BLaER1 (cell line): ENCODE results near the gene OR2L2.
"Not testable (repeated sequence)": the region's sequence is repeated elsewhere in the genome, so short reads cannot be mapped to it uniquely, and the experiment has no call there.

Experiments used
- H3K27ac ChIP-seq: shearing (Covaris generic); formaldehyde crosslinking; 2 replicates; pipeline ENCODE4 v1.8.1; 2022
- H3K27me3 ChIP-seq: shearing (Covaris generic); formaldehyde crosslinking; 2 replicates; pipeline ENCODE4 v1.8.1; 2022
- H3K36me3 ChIP-seq: shearing (Covaris generic); formaldehyde crosslinking; 2 replicates; pipeline ENCODE4 v1.8.1; 2022
- H3K4me1 ChIP-seq: shearing (Covaris generic); formaldehyde crosslinking; 2 replicates; pipeline ENCODE4 v1.8.1; 2022
- H3K4me2 ChIP-seq: shearing (Covaris generic); formaldehyde crosslinking; 2 replicates; pipeline ENCODE4 v1.8.1; 2022
- H3K4me3 ChIP-seq: shearing (Covaris generic); formaldehyde crosslinking; 2 replicates; pipeline ENCODE4 v1.8.1; 2022
- H3K9ac ChIP-seq: shearing (Covaris generic); formaldehyde crosslinking; 2 replicates; pipeline ENCODE4 v1.8.1; 2022
- H3K9me3 ChIP-seq: shearing (Covaris generic); formaldehyde crosslinking; 2 replicates; pipeline ENCODE4 v1.8.1; 2022
- H4K20me1 ChIP-seq: shearing (Covaris generic); formaldehyde crosslinking; 2 replicates; pipeline ENCODE4 v1.8.1; 2022
- Cebpa-rat ChIP-seq: shearing (Covaris generic); IDR thresholded peaks from 2 replicates; pipeline ENCODE4 v1.8.1; 2022

Gene OR2L2

DNA sequence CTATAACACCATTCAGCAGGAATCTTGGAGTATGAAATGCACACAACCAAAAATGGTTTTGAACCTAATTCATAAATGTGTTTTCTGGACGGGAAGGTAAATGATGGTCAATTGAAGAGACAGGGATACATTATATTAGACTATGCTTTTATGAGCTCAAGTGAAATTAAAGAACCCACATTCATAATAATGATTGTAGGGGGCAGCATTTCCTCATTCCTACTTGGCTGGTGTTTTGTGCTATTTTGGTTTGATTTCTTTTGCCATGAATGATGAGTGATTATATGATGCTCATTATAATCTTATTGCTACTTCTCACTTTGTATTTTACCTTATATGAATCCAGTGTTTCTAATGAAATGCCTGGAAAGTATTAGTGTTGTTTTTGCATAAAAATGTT, 17.1 kb downstream of the OR2L2 start:
- Histone ChIP-seq H3K27me3 (no peaks in the 10 kb centered on the region), H3K9me3 (no peaks in the 10 kb centered on the region), H3K4me1 (no peaks in the 10 kb centered on the region), H3K27ac (no peak overlapping the region), H3K36me3 (no peaks in the 10 kb centered on the region), H4K20me1 (no peaks in the 10 kb centered on the region), H3K4me3 (no peak overlapping the region), H3K9ac (no peak overlapping the region), H3K4me2 (no peak overlapping the region)
- no peak for TF ChIP-seq Cebpa-rat

DNA sequence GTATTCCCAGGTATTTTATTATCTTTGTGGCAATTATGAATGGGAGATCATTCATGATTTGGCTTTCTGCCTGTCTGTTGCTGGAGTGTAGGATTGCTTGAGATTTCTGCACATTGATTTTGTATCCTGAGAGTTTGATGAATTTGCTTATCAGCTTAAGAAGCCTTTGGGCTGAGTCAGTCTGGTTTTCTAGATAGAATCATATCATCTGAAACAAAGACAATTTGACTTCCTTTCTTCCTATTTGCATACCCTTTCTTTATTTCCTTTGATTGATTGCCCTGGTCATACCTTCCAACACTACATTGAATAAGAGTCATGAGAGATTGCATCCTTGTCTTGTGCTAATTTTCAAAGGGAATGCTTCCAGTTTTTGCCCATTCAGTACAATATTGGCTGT, 24.8 kb downstream of the OR2L2 start:
- Histone ChIP-seq H3K27ac (no peak overlapping the region), H3K4me2 (no peak overlapping the region), H3K4me1 (no peaks in the 10 kb centered on the region), H3K9ac (no peak overlapping the region), H3K4me3 (no peak overlapping the region), H3K36me3 (no peaks in the 10 kb centered on the region), H3K27me3 (no peaks in the 10 kb centered on the region), H4K20me1 (no peaks in the 10 kb centered on the region), H3K9me3 (no peaks in the 10 kb centered on the region)
- no peak for TF ChIP-seq Cebpa-rat

DNA sequence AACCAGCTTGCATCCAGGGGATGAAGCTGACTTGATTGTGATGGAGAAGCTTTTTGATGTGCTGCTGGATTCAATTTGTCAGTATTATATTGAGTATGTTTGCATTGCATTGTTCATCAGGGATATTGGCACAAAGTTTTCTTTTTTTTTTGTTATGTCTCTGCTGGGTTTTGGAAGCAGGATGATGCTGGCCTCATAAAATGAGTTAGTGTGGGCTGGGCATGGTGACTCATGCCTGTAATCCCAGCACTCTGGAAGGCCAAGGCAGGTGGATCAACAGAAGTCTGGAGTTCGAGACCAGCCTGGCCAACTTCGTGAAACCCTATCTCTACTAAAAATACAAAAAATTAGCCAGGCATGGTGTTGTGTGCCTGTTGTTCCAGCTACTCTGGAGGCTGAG, 25.4 kb downstream of the OR2L2 start:
- H3K36me3 ChIP-seq, result no peaks in the 10 kb centered on the region
- no peaks in the 10 kb centered on the region for H4K20me1 ChIP-seq
- TF ChIP-seq Cebpa-rat, result no peak
- H3K27me3 ChIP-seq, result no peaks in the 10 kb centered on the region
- H3K9ac ChIP-seq, result no peak overlapping the region
- H3K4me2 ChIP-seq, result no peak overlapping the region
- H3K4me3 ChIP-seq, result no peak overlapping the region
- H3K27ac ChIP-seq, result no peak overlapping the region
- no peaks in the 10 kb centered on the region for H3K9me3 ChIP-seq
- no peaks in the 10 kb centered on the region for H3K4me1 ChIP-seq

DNA sequence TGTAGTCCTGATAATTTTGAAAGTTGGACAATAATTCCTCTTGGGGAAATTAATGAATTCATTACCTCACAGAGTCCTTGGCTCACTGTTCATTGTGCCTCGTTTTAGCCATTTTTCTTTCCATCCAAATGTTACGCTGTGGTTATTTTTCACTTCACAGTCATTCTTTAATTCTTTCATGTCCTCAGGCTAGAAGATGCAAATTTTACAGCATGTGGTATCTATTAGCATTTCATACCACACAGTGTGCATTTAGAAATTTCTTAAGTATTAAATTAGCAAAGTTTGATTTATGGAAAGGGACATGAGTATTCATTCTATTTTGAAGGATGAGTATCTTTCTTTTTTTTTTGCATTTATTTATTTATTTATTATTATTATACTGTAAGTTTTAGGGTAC, 35.2 kb downstream of the OR2L2 start:
- H3K4me3 ChIP-seq, result no peak overlapping the region
- H3K9me3 ChIP-seq, result no peaks in the 10 kb centered on the region
- no peak overlapping the region for H3K27ac ChIP-seq
- no peaks in the 10 kb centered on the region for H3K4me1 ChIP-seq
- no peaks in the 10 kb centered on the region for H3K27me3 ChIP-seq
- H4K20me1 ChIP-seq, result no peaks in the 10 kb centered on the region
- H3K4me2 ChIP-seq, result no peak overlapping the region
- no peaks in the 10 kb centered on the region for H3K36me3 ChIP-seq
- TF ChIP-seq Cebpa-rat, result no peak
- no peak overlapping the region for H3K9ac ChIP-seq

DNA sequence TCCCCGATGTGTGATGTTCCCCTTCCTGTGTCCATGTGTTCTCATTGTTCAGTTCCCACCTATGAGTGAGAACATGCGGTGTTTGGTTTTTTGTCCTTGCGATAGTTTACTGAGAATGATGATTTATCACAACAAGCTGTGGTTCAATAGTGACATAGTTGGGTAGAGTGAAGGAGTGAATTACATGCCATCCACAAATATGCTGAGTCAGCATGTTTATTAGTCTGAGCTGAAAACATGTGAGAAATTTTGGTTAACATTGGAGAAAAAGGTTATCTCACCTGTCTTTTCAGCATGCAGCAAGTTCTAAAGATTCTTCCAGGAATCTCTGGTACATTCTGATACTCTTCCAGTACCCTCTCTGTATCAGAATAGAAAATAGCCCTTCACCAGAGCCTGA, 35.7 kb downstream of the OR2L2 start:
- no peaks in the 10 kb centered on the region for H3K36me3 ChIP-seq
- no peak overlapping the region for H3K4me2 ChIP-seq
- no peak overlapping the region for H3K4me3 ChIP-seq
- H3K4me1 ChIP-seq, result no peaks in the 10 kb centered on the region
- H3K27me3 ChIP-seq, result no peaks in the 10 kb centered on the region
- H4K20me1 ChIP-seq, result no peaks in the 10 kb centered on the region
- H3K27ac ChIP-seq, result no peak overlapping the region
- H3K9ac ChIP-seq, result no peak overlapping the region
- no peak for TF ChIP-seq Cebpa-rat
- no peaks in the 10 kb centered on the region for H3K9me3 ChIP-seq

DNA sequence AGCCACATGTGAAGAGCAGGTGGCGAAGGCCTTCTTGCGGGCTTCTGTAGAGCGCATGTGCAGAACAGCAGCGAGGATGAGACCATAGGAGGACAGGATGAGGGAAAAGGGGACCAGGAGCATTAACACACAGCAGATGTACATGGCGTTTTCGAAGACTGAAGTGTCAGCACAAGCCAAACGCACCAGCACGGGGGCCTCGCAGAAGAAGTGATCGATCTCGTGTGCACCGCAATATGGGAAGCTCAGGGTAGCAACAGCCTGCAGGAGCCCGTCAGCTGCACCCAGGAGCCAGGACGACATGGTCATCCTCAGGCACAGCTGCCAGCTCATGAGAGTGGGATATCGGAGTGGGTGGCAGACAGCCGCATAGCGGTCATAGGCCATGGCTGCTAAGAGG, 54.0 kb downstream of the OR2L2 start:
- H3K4me1 ChIP-seq, H3K27ac ChIP-seq, H3K4me2 ChIP-seq, H4K20me1 ChIP-seq, H3K27me3 ChIP-seq, H3K4me3 ChIP-seq, H3K9me3 ChIP-seq, H3K36me3 ChIP-seq, H3K9ac ChIP-seq: not testable (repeated sequence)
